ENCODE measurements around the gene CDH12.

DNA sequence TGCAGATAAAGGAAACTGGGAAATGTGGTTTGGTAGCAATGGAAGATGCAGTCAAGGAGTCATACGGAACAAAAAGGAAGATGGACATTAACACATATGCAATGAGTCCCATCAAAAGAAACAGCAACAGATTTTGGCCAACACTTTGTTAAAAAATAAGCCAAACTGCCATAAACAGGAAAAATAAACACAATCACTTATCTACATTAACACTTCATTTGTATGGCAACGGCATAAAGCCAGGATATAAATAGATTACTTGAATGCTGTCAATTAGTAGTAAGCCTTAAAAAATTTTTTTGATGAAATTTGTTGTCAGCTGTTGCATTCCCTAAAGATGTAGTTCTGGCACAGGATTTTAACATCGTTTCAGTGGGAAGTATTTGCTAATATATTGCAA, 190.8 kb downstream of the CDH12 start:
- TF ChIP-seq, protein P1, sequence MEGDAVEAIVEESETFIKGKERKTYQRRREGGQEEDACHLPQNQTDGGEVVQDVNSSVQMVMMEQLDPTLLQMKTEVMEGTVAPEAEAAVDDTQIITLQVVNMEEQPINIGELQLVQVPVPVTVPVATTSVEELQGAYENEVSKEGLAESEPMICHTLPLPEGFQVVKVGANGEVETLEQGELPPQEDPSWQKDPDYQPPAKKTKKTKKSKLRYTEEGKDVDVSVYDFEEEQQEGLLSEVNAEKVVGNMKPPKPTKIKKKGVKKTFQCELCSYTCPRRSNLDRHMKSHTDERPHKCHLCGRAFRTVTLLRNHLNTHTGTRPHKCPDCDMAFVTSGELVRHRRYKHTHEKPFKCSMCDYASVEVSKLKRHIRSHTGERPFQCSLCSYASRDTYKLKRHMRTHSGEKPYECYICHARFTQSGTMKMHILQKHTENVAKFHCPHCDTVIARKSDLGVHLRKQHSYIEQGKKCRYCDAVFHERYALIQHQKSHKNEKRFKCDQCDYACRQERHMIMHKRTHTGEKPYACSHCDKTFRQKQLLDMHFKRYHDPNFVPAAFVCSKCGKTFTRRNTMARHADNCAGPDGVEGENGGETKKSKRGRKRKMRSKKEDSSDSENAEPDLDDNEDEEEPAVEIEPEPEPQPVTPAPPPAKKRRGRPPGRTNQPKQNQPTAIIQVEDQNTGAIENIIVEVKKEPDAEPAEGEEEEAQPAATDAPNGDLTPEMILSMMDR (IDR thresholded peaks at IDR 0.05 in 8 of 11, conservative IDR thresholded peaks at IDR 0.05 in 3 of 11), result no peak
- TF ChIP-seq POLR2AphosphoS5 (IDR thresholded peaks at IDR 0.05), result no peak
